ENCODE measurements around the gene UGT2A3.

DNA sequence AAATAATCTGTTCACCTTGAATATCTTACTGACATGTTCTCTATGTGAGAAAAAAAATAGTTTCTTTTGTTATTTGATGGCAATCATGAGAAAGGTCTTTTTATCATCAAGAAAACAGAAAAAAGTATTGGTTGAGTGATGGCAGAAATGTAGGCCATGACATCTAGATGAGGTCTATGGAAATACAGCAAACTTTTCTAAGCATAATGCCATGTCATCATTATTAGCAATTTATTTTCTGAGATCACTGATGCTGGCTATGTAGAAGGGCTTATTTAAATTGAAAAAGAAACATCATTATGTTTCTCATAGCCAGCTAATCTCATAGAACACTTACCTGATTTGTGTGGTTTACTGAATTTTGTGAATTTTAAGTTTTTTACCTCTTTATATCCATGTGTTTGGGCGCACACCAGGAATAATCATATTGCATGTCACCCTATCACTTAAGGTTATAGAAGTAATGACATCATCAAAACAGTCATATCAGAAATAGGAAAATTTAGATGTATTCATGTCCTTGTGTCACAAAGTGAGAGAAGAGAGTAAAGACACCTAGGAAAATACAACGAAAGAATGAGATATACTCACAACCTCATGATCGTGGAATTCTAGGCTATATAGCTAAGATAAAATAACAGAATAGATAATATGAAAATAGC lies 22.4 kb downstream of the UGT2A3 start:
- TF ChIP-seq POLR2A (IDR thresholded peaks at IDR 0.05) (no peak), EP300 (IDR thresholded peaks at IDR 0.05) (no peak)
- TF ChIP-seq, protein P1, sequence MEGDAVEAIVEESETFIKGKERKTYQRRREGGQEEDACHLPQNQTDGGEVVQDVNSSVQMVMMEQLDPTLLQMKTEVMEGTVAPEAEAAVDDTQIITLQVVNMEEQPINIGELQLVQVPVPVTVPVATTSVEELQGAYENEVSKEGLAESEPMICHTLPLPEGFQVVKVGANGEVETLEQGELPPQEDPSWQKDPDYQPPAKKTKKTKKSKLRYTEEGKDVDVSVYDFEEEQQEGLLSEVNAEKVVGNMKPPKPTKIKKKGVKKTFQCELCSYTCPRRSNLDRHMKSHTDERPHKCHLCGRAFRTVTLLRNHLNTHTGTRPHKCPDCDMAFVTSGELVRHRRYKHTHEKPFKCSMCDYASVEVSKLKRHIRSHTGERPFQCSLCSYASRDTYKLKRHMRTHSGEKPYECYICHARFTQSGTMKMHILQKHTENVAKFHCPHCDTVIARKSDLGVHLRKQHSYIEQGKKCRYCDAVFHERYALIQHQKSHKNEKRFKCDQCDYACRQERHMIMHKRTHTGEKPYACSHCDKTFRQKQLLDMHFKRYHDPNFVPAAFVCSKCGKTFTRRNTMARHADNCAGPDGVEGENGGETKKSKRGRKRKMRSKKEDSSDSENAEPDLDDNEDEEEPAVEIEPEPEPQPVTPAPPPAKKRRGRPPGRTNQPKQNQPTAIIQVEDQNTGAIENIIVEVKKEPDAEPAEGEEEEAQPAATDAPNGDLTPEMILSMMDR (IDR thresholded peaks at IDR 0.05): no peak

Measured in suprapubic skin (tissue), 3 donors.